Measurements from ENCODE around the gene ELFN1.

- TF ChIP-seq CTCF (IDR thresholded peaks at IDR 0.05) (no peak), POLR2A (IDR thresholded peaks at IDR 0.05) (no peak)
These were observed 47.6 kb upstream of the ELFN1 start for GRCh38 chr7:1622441-1622840.

All from uterus (tissue), 2 donors.